SW 1271 (cell line): ENCODE data around the gene SULT6B1.

ENCODE experiments used
- DNase-seq, 2 experiments: peaks; one replicate each; lab custom pipeline; 2025; lab: John Stamatoyannopoulos, UW

SULT6B1 gene

GRCh38 chr2:37153224-37153623, 35.2 kb downstream of the SULT6B1 start:
- no peak for DNase-seq

GRCh38 chr2:37149626-37150322, 38.7 kb downstream of the SULT6B1 start:
- DNase-seq: no peak

GRCh38 chr2:37148325-37148724, 40.1 kb downstream of the SULT6B1 start:
- DNase-seq: no peak

- DNase-seq: no peak
Measured at GRCh38 chr2:37146062-37146461, 42.4 kb downstream of the SULT6B1 start.

- no peak for DNase-seq
Measured at GRCh38 chr2:37143974-37144373, 44.5 kb downstream of the SULT6B1 start.

GRCh38 chr2:37142546-37142945, 45.9 kb downstream of the SULT6B1 start:
- DNase-seq: no peak

- no peak for DNase-seq
Measured at GRCh38 chr2:37132914-37133313, 55.6 kb downstream of the SULT6B1 start.

- DNase-seq: no peak
Measured at GRCh38 chr2:37125416-37125815, 63.1 kb downstream of the SULT6B1 start.

- no peak for DNase-seq
Measured at GRCh38 chr2:37119157-37119556, 69.3 kb downstream of the SULT6B1 start.
